ENCODE data around the gene CHFR. TPM values are rescaled to one million over a fixed set of nuclear protein-coding genes. Genes with fewer than 3 reads are reported as not detected.

CHFR gene
- total RNA-seq, 2 donors from 2014 or later = 57.0 to 80.4 TPM

DNA sequence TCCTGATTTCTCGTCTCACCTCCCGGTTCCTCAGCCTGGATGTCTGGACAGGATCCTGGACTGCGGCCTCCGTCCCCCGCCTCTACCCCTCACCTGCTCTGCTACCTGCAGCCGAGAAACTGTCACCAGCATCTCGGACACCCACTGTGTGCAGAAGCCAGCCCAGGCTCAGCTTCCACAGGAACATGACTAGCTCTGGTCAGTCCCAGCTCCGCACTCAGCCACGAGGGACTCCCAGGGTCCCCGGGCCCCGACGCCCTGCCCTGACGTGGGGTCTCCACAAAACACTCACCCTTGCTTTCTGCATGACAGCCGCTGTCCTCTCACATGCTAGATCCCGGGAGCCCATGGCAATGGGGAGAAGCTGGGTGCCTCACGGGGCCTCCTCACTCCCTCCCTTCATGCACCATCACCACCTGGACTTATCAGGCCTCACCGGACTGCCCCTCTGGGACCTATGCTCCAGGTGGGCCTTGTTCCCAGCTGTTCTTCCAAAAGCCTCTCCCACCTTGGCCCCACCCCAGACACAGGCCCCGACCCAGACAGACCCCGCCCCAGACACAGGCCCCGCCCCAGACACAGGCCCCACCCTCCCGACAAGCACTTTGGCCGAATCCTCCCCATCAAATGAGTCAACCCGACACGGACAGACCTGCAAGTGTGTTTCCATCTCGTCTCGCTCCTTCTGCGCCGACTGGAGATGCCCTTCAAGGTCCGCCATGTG is 98.9 kb downstream of the CHFR start:
- no peak overlapping the region for H3K4me3 ChIP-seq (ENCODE audit: low read length)
- H3K4me1 Mint-ChIP-seq = no peaks in the 10 kb centered on the region
- H3K27me3 Mint-ChIP-seq (ENCODE audit: insufficient read depth) = no peaks in the 10 kb centered on the region
- peaks cover 6% of the 10 kb centered on the region for H3K9me3 Mint-ChIP-seq
- no peak overlapping the region for H3K27ac ChIP-seq (ENCODE audit: low read depth, low read length)
- peak; percentile 76 for DNase-seq
- no peak overlapping the region for H3K4me3 Mint-ChIP-seq
- H3K4me1 ChIP-seq (ENCODE audit: control insufficient read depth, insufficient read depth, low read length) = no peaks in the 10 kb centered on the region
- H3K27ac Mint-ChIP-seq = peak overlapping the region; percentile 78
- peaks cover 50% of the 10 kb centered on the region for H3K36me3 ChIP-seq (ENCODE audit: control insufficient read depth, insufficient read depth, low read length)
- WGBS, 2 experiments (ENCODE audit: insufficient coverage in 1 of 2, insufficient read length in 1 of 2) = 89 to 90% methylated on average over 22 to 29 of the region's 29 CpGs
- TF ChIP-seq, protein P1, sequence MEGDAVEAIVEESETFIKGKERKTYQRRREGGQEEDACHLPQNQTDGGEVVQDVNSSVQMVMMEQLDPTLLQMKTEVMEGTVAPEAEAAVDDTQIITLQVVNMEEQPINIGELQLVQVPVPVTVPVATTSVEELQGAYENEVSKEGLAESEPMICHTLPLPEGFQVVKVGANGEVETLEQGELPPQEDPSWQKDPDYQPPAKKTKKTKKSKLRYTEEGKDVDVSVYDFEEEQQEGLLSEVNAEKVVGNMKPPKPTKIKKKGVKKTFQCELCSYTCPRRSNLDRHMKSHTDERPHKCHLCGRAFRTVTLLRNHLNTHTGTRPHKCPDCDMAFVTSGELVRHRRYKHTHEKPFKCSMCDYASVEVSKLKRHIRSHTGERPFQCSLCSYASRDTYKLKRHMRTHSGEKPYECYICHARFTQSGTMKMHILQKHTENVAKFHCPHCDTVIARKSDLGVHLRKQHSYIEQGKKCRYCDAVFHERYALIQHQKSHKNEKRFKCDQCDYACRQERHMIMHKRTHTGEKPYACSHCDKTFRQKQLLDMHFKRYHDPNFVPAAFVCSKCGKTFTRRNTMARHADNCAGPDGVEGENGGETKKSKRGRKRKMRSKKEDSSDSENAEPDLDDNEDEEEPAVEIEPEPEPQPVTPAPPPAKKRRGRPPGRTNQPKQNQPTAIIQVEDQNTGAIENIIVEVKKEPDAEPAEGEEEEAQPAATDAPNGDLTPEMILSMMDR (conservative IDR thresholded peaks at IDR 0.05) = no peak
- H3K36me3 Mint-ChIP-seq (ENCODE audit: low read depth) = peaks cover 71% of the 10 kb centered on the region
- H3K9ac ChIP-seq (ENCODE audit: extremely low read depth, low read length, poor library complexity, severe bottlenecking) = no peak overlapping the region
- no peaks in the 10 kb centered on the region for H3K9me3 ChIP-seq (ENCODE audit: control insufficient read depth, low read length)
- no peaks in the 10 kb centered on the region for H3K27me3 ChIP-seq (ENCODE audit: control insufficient read depth, insufficient read depth, low read length, poor library complexity, severe bottlenecking)

- WGBS, 2 experiments (ENCODE audit: insufficient coverage in 1 of 2, insufficient read length in 1 of 2) = 96 to 100% methylated on average over 7 to 15 of the region's 15 CpGs
- H3K36me3 Mint-ChIP-seq (ENCODE audit: low read depth) = peaks cover 75% of the 10 kb centered on the region
These were observed 99.5 kb downstream of the CHFR start for GRCh38 chr12:132787877-132788276.

DNA sequence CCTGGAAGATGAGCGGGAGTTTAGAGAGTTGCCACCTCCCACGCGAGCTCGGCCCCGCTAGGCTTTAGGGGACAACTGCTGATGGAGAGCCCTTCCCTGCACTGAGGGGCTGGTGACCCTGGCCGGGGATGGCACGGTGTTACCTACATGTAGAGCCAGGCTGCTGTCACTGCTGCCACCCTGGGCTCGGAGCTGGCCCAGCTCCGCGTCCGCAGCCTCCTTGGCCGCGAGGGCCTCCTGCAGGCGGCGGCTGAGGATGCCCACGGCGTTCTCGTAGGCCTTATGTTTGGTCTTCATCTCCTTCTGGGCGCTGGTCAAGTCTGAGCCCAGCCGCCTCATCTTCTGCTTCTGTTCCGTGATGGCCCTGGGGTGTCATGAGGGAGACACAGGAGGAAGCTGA is 101.2 kb downstream of the CHFR start:
- no peaks in the 10 kb centered on the region for H3K9me3 Mint-ChIP-seq

More at GRCh38 chr12:132787877-132788276, 99.5 kb downstream of the CHFR start:
- Histone ChIP-seq H3K27ac (ENCODE audit: low read depth, low read length) (no peak overlapping the region), H3K27me3 (ENCODE audit: control insufficient read depth, insufficient read depth, low read length, poor library complexity, severe bottlenecking) (no peaks in the 10 kb centered on the region), H3K9ac (ENCODE audit: extremely low read depth, low read length, poor library complexity, severe bottlenecking) (no peak overlapping the region), H3K9me3 (ENCODE audit: control insufficient read depth, low read length) (no peaks in the 10 kb centered on the region), H3K4me3 (ENCODE audit: low read length) (no peak overlapping the region), H3K4me1 (ENCODE audit: control insufficient read depth, insufficient read depth, low read length) (no peaks in the 10 kb centered on the region), H3K36me3 (ENCODE audit: control insufficient read depth, insufficient read depth, low read length) (peaks cover 55% of the 10 kb centered on the region)
- peak overlapping the region; percentile 78 for H3K27ac Mint-ChIP-seq
- TF ChIP-seq, protein P1 (conservative IDR thresholded peaks at IDR 0.05) = no peak
- H3K4me3 Mint-ChIP-seq = no peak overlapping the region
- no peak for DNase-seq
- no peaks in the 10 kb centered on the region for H3K4me1 Mint-ChIP-seq
- H3K27me3 Mint-ChIP-seq (ENCODE audit: insufficient read depth) = no peaks in the 10 kb centered on the region
- peaks cover 6% of the 10 kb centered on the region for H3K9me3 Mint-ChIP-seq

More for the DNA sequence above, 101.2 kb downstream of the CHFR start:
- TF ChIP-seq, protein P1 (conservative IDR thresholded peaks at IDR 0.05) = no peak
- no peak for DNase-seq
- Histone ChIP-seq H3K4me3 (ENCODE audit: low read length) (no peak overlapping the region), H3K9ac (ENCODE audit: extremely low read depth, low read length, poor library complexity, severe bottlenecking) (no peak overlapping the region), H3K27ac (ENCODE audit: low read depth, low read length) (no peak overlapping the region), H3K4me1 (ENCODE audit: control insufficient read depth, insufficient read depth, low read length) (no peaks in the 10 kb centered on the region), H3K36me3 (ENCODE audit: control insufficient read depth, insufficient read depth, low read length) (peaks cover 67% of the 10 kb centered on the region), H3K27me3 (ENCODE audit: control insufficient read depth, insufficient read depth, low read length, poor library complexity, severe bottlenecking) (no peaks in the 10 kb centered on the region), H3K9me3 (ENCODE audit: control insufficient read depth, low read length) (no peaks in the 10 kb centered on the region)
- H3K4me1 Mint-ChIP-seq = no peaks in the 10 kb centered on the region
- H3K27me3 Mint-ChIP-seq (ENCODE audit: insufficient read depth) = no peaks in the 10 kb centered on the region
- peaks cover 74% of the 10 kb centered on the region for H3K36me3 Mint-ChIP-seq (ENCODE audit: low read depth)
- 94 to 95% methylated on average over 14 to 21 of the region's 21 CpGs for WGBS, 2 experiments (ENCODE audit: insufficient coverage in 1 of 2, insufficient read length in 1 of 2)
- H3K4me3 Mint-ChIP-seq = no peak overlapping the region
- no peak overlapping the region for H3K27ac Mint-ChIP-seq
